ENCODE data around the gene SND1.

SND1 gene

GRCh38 chr7:128029405-128029995 is 377.5 kb downstream of the SND1 start:
- no peak for TF ChIP-seq CTCF (conservative IDR thresholded peaks at IDR 0.05; ENCODE audit: low read length)
- DNase-seq (ENCODE audit: low read depth): no peak
- H3K4me3 ChIP-seq (ENCODE audit: low read length): no peak overlapping the region

- H3K4me3 ChIP-seq (ENCODE audit: low read length): no peak overlapping the region
- DNase-seq (ENCODE audit: low read depth): no peak
- no peak for TF ChIP-seq CTCF (conservative IDR thresholded peaks at IDR 0.05; ENCODE audit: low read length)
Observed at GRCh38 chr7:128030263-128030653, 378.3 kb downstream of the SND1 start.

- no peak; the same call in 1 of the 2 replicates for TF ChIP-seq CTCF (conservative IDR thresholded peaks at IDR 0.05; ENCODE audit: low read length)
- peak within 1 kb of the TSS; percentile 56 for H3K4me3 ChIP-seq (ENCODE audit: low read length)
- DNase-seq (ENCODE audit: low read depth): peak; percentile 38
Observed at GRCh38 chr7:128030654-128031611, 378.9 kb downstream of the SND1 start, which contains the start of gene LRRC4. Gene LRRC4 (minus strand): TSS chr7:128031437. CDS start chr7:128030640, 797 bp downstream.

- peak overlapping the region; percentile 52 for H3K4me3 ChIP-seq (ENCODE audit: low read length)
- DNase-seq (ENCODE audit: low read depth): peak; percentile 83
- peak; percentile 26 for TF ChIP-seq CTCF (conservative IDR thresholded peaks at IDR 0.05; ENCODE audit: low read length)
Observed at GRCh38 chr7:128031901-128032604, 380.1 kb downstream of the SND1 start.

GRCh38 chr7:128032605-128033235 is 380.7 kb downstream of the SND1 start:
- no peak for TF ChIP-seq CTCF (conservative IDR thresholded peaks at IDR 0.05; ENCODE audit: low read length)
- peak overlapping the region; percentile 31 for H3K4me3 ChIP-seq (ENCODE audit: low read length)
- DNase-seq (ENCODE audit: low read depth): no peak

GRCh38 chr7:128033246-128033645 is 381.3 kb downstream of the SND1 start:
- no peak for DNase-seq (ENCODE audit: low read depth)
- H3K4me3 ChIP-seq (ENCODE audit: low read length): no peak overlapping the region
- no peak for TF ChIP-seq CTCF (conservative IDR thresholded peaks at IDR 0.05; ENCODE audit: low read length)
